Measurements from ENCODE around the gene KDM5C.
"Not testable (repeated sequence)": the region's sequence is repeated elsewhere in the genome, so short reads cannot be mapped to it uniquely, and the experiment has no call there.

Gene KDM5C

DNA sequence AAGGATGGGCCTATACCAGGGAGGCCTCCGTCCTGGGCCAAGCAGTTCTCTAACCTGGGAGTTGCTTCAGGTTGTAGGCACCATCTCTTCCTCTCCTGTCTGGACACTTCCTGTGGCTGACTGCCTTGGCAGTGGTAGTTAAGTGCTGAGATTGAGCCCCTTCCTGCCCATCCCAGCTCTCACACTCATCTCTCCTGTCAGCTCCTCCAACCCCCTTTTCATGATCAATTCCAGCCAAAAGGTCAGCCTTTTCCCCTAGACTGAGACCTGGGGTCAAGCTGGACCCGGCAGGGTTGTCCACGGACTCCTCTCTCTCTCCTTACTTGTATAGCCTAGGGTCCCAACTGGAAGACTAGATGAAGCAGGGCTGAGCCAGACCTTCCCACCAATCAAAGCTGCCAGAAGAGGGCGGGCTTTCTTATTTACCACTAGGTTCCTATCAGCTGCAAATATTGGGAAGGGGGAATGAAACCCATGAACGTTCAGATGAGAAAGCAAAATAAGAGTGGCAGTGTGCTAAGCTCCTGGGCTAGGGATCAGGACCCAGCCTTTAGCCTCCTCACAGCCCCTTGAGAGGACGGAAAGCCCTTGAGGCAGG is 34.5 kb downstream of the KDM5C start:
- no peak for DNase-seq (ENCODE audit: low read depth in 2 of 2)

DNA sequence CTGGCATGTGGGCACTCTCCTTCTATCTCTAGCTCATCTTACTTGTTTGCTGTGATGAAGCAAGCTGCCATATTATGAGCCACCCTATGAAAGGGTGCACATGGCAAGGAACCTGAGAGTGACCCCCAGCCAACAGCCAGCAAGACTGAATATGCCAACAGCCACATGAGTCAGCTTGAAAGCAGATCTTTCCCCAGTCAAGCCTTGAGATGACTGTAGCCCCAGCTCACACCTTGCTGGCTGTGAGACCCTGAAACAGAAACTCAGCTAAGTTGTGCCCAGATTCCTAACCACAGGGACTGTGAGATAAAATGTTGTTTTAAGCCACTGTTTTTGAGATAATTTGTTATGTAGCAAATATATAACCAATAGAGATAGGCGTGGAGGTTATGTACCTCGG is 36.2 kb downstream of the KDM5C start:
- no peak for DNase-seq (ENCODE audit: low read depth in 2 of 2)

DNA sequence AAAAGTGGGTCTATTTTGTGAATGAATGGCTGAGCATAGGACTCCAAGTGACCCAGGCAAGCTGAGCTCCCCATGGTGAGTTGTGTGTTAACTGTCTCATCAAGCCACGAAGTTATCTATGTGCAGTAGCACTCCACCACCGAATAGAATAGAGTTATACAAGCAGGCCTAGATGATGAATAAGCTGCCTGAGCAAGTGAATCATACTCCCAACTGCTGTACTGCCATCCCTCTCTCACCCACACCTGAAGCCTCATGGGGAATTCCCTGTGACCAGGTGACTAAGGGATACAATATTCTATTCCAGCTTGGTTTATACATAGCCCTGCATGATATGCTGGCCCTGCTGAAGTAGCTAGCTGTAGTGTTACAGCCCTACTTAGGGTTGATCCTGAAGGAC is 38.7 kb downstream of the KDM5C start:
- DNase-seq (ENCODE audit: low read depth in 2 of 2): peak in 1 of 2 donors; percentile 2

DNA sequence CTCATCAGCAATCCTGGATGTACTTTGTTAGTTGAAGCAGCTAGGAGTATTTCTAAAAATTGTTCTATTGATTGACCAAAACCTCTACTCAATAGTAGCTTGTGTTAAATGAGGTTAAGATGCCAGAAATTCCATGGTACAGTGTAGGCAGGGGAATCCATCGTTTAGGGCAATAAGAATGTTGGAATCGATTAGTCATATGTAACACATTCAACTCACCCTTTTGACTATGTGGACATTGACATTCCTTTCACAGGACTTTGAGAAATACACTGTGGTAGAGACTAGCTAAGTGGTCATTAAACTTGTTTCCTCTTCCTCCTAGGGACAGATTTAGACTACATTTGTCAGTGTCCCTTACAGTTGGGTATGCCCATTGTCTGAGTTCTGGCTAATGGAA is 40.2 kb downstream of the KDM5C start:
- no peak for DNase-seq (ENCODE audit: low read depth in 2 of 2)

DNA sequence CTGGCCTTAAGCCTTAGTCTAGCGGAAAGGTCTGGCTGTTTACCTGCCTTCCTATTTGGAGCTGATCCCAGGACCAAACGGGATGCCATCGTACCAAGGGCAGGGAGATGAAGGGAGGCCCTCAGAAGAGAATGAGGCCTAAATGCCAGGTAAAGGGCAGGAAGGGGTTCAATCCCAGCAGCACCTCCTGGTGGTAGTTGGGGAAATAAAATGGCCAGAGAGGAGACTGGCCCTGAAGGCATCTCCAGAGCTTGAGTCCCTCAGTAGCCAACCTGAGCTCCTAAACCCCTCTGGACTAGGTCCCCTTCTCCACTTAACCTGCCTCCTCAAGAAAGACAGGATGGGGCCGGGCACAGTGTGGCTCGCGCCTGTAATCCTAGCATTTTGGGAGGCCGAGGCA is 53.7 kb downstream of the KDM5C start:
- no peak for DNase-seq (ENCODE audit: low read depth in 2 of 2)

DNA sequence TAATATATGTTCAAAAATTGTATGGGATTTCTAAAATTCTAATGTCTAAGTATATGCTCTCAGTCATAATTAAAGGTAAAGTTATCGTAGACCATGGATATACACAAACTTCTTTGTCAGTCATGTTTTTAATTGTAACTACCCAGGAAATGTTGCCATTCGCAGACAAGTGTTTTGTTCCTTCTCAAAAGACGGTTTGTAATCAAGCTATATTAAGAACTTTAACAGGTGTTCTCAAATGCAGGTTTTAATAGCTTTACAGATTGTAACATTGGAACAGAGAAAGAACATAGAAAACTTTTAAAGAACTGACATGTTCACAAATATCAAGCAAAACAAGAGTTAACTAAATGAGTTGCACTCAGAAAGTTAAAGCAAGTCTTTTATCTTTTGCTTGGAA is 58.9 kb downstream of the KDM5C start:
- no peak for DNase-seq (ENCODE audit: low read depth in 2 of 2)

DNA sequence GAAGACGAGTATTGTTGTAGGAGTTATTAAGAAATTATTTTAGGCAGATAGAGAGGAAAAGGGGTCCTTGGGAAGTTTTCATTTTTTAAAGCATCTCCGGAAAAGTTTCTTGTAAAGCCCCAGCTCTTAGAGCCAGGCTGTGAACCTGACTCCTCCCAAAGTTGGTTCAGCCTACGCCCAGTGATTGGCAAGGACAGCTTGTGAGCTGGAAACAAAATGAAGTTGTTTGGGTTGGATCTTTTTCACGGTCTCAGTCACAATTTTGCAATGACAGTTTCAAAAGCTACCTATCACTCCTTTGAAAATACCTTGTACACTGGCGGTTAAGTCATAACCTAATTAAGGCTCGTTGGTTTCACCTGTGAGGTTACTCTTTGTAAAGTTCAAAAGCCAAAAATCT is 60.4 kb downstream of the KDM5C start:
- DNase-seq (ENCODE audit: low read depth in 2 of 2): not testable (repeated sequence)

DNA sequence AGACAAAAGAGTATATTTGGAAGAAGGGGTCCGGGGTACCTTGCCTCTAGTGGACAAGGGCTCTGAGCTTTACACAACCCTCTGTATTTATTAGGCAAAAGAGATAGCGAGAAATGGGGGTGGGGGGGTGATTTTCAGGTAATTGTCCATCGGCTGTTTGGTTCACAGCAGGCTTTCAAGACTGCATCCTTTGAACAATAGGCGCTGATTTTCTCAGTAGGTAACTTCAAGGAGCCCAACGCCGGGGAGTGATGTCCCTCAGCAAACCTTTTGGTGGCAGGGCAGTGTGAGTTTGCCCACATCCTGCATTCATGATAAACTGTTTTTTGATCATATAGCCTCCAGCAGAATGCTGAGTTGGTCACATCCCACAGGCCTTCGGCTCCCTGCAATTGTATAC is 61.6 kb downstream of the KDM5C start:
- DNase-seq (ENCODE audit: low read depth in 2 of 2): no peak

DNA sequence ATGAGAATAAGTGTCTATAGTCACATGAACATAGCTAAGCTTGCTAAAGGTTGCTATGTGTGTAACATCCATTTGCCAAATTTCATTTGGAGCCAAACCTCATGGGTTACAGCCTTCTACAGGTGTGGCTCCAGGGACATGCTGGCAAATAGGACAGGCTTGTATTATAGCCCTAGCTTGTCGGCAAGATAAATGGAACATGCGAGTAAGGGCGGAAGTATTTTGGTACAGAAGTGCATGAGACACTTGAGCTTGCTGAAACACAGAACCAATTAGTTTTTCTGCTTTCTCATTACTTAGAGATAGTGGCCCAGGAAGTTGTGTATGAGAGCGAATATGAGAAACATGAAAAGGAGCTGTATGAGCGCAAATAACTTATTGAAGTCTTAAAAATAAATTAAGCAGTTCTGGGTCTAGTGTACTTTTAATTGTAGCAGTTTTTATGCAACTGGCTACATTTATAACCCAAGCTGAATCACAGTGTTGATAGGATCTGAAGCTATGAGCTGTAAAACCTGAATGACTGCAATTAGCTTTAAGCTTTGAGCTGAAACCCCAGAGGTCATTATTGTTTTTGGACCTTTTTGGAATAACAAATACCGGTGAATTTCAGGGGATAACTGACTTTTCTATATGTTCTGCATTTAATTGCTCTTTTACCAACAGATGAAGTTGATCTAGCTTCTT is 64.6 kb downstream of the KDM5C start:
- DNase-seq (ENCODE audit: low read depth in 2 of 2): no peak

DNA sequence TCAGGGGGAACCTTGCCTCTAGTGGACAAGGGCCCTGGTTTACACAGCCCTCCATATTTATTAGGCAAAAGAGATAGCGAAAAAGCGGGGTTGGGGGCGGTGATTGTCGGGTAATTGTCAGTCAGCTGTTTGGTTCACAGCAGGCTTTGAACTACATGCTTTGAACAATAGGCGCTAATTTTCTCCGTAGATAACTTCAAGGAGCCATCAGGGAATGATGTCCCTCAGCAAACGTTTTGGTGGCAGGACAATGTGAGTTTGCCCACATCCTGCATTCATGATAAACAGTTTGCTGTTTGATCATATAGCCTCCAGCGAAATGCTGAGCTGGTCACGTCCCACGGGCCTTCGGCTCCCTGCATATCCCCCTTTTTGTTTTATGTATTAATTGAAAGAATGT is 65.8 kb downstream of the KDM5C start:
- no peak for DNase-seq (ENCODE audit: low read depth in 2 of 2)

DNA sequence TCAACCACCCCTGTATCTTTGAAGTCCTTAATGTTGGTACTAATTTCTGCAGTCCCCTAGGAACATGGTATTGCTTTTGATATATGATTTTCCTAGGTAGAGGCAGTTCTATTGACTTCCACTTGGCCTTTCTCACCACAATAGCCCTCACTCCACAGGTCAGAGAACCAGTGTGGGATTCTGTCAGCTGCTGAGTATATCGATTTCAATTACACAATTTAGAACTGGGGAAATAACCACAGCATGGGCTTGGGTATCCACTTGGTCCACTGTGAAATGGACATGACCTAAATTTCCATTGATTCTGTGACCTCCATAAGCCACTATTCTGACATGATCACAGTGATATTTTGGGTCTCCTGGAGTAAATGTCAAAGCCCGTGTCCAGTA is 68.8 kb downstream of the KDM5C start:
- no peak for DNase-seq (ENCODE audit: low read depth in 2 of 2)

DNA sequence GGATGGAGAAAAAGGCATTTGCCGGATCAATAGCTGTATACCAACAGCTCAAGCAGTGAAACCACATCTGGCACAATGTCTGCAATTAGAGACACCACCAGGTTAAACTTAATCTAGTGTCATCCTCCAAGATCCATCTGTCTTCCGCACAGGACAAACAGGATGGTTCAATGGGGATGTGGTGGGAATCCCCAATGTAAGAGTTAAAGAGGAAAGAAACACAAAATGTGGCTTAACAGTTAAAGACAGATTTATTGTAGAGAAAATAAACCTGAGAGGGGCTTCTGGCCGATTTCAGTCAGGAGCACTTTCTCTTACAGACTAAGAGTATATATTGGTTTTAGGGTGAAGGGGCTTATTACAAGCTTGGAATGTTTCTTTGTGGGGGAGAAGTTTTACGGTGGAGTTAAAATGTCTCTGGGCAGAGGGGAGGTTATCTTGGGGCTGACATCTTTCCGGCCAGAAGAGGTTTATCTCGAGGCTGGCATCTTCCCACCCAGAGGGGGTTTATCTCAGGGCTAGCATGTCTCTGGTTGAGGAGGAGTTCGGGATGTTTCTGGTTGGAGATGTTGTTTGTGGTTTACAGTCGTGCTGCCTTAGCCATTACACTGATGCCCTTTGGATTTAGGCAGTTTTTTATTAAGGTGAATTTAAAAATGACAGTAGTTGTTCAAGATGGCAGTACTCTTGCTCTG is 69.3 kb downstream of the KDM5C start:
- no peak for DNase-seq (ENCODE audit: low read depth in 2 of 2)

DNA sequence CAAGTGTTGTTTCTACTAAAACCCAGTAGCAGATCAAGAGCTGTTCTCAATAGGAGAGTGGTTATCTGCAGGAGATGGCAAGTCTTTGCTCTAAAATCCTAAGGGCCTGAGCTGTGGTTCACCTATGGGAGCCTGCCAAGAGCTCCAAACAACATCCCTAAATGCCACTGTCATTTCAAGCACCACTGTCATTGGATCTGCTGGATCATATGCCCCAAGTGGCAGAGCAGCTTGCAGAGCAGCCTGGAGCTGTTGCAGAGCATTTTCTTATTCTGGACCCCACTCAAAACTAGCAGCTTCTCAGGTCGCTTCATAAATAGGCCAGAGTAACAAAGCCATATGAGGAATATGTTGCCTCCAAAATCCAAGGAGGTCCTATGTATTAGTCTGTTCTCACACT is 71.4 kb downstream of the KDM5C start:
- DNase-seq (ENCODE audit: low read depth in 2 of 2): no peak

Measured in stimulated activated CD8-positive, alpha-beta memory T cell treated with anti-CD3 and anti-CD28 coated beads, Interleukin-15, amount 100 ng/mL, for 4 hours (primary cell).